Kidney capillary endothelial cell (primary cell): ENCODE results near the gene MAP7.
"Not testable (repeated sequence)": the region's sequence is repeated elsewhere in the genome, so short reads cannot be mapped to it uniquely, and the experiment has no call there.

ENCODE experiments used
- DNase-seq: peaks from one replicate; pipeline ENCODE4 v3.0.0-alpha.2; 2018; ENCODE audit warnings: low spot score

MAP7 gene

GRCh38 chr6:136550330-136551071 lies at the start of gene MAP7:
Gene MAP7 (minus strand): TSS chr6:136550422. CDS start chr6:136550408, 14 bp downstream.
- DNase-seq, result no peak

GRCh38 chr6:136599329-136600011 lies 49.2 kb upstream of the MAP7 start:
- DNase-seq, result no peak

- DNase-seq, result no peak
Observed at GRCh38 chr6:136598048-136598447, 47.8 kb upstream of the MAP7 start.

GRCh38 chr6:136594671-136595070 lies 44.4 kb upstream of the MAP7 start:
- DNase-seq, result no peak

GRCh38 chr6:136593748-136594490 lies 43.7 kb upstream of the MAP7 start:
- DNase-seq, result peak; percentile 99

GRCh38 chr6:136592930-136593673 lies 42.9 kb upstream of the MAP7 start:
- peak; percentile 25 for DNase-seq

- DNase-seq, result no peak
Observed at GRCh38 chr6:136591617-136592016, 41.4 kb upstream of the MAP7 start.

GRCh38 chr6:136590846-136591245 lies 40.6 kb upstream of the MAP7 start:
- DNase-seq, result not testable (repeated sequence)

- DNase-seq, result no peak
Observed at GRCh38 chr6:136587527-136587926, 37.3 kb upstream of the MAP7 start.

- no peak for DNase-seq
Observed at GRCh38 chr6:136586295-136586694, 36.1 kb upstream of the MAP7 start.

GRCh38 chr6:136585523-136585922 lies 35.3 kb upstream of the MAP7 start:
- DNase-seq, result not testable (repeated sequence)

GRCh38 chr6:136584290-136584689 lies 34.1 kb upstream of the MAP7 start:
- DNase-seq, result not testable (repeated sequence)

GRCh38 chr6:136582711-136583471 lies 32.7 kb upstream of the MAP7 start:
- DNase-seq, result peak; percentile 56

GRCh38 chr6:136579800-136580199 lies 29.6 kb upstream of the MAP7 start:
- DNase-seq, result no peak

- DNase-seq, result no peak
Observed at GRCh38 chr6:136576821-136577220, 26.6 kb upstream of the MAP7 start.

- no peak for DNase-seq
Observed at GRCh38 chr6:136571496-136571895, 21.3 kb upstream of the MAP7 start.

GRCh38 chr6:136571065-136571464 lies 20.8 kb upstream of the MAP7 start:
- no peak for DNase-seq

- DNase-seq, result no peak
Observed at GRCh38 chr6:136568129-136568528, 17.9 kb upstream of the MAP7 start.

GRCh38 chr6:136567688-136568087 lies 17.5 kb upstream of the MAP7 start:
- DNase-seq, result no peak

GRCh38 chr6:136566851-136567250 lies 16.6 kb upstream of the MAP7 start:
- no peak for DNase-seq

GRCh38 chr6:136566007-136566487 lies 15.8 kb upstream of the MAP7 start:
- DNase-seq, result no peak
